Measurements from ENCODE around the gene WIPF1. TPM values are rescaled to one million over a fixed set of nuclear protein-coding genes. Genes with fewer than 3 reads are reported as not detected.

WIPF1 gene
- total RNA-seq, 2 experiments from 2014 or later = 357 to 390 TPM

DNA sequence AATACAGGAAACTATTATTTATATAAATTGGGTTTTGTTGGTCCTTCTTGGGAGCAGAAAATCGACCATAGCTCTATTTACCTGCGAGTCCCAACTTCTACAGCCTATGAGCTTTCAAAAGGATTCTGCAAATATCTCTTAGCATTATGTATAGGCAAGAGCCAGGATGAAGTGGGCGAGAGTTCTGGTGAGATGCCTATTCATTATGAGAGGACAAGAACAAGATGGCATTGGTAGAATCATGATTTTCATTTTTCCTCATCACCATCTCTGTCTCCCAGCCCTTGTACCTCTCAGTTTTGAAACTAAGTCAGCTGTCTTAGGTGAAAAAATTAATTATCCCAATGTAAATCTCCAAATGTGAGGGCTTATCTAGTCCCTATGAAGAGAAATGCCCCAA lies 25.0 kb downstream of the WIPF1 start:
- POLR2A ChIA-PET = interaction anchor here (0.5 to 1.0 kb wide), 2 partner anchors 20 to 83 kb away, joined by 3 to 4 read pairs; no protein-coding TSS in a partner anchor
- H3K27me3 Mint-ChIP-seq (ENCODE audit: low read depth) = no peaks in the 10 kb centered on the region
- H3K4me3 Mint-ChIP-seq = no peak overlapping the region
- no peak for DNase-seq
- peaks cover 56% of the 10 kb centered on the region for H3K4me1 Mint-ChIP-seq (ENCODE audit: low read depth)
- ATAC-seq = no peak
- H3K36me3 Mint-ChIP-seq (ENCODE audit: low read depth) = peaks cover 84% of the 10 kb centered on the region
- no peak overlapping the region for H3K27ac Mint-ChIP-seq
- H3K9me3 Mint-ChIP-seq (ENCODE audit: insufficient read depth) = no peaks in the 10 kb centered on the region
- CTCF ChIA-PET = interaction anchor here (0.6 to 12.8 kb wide), 3 partner anchors 9 to 114 kb away, joined by 3 to 183 read pairs (median 3); no protein-coding TSS in a partner anchor

DNA sequence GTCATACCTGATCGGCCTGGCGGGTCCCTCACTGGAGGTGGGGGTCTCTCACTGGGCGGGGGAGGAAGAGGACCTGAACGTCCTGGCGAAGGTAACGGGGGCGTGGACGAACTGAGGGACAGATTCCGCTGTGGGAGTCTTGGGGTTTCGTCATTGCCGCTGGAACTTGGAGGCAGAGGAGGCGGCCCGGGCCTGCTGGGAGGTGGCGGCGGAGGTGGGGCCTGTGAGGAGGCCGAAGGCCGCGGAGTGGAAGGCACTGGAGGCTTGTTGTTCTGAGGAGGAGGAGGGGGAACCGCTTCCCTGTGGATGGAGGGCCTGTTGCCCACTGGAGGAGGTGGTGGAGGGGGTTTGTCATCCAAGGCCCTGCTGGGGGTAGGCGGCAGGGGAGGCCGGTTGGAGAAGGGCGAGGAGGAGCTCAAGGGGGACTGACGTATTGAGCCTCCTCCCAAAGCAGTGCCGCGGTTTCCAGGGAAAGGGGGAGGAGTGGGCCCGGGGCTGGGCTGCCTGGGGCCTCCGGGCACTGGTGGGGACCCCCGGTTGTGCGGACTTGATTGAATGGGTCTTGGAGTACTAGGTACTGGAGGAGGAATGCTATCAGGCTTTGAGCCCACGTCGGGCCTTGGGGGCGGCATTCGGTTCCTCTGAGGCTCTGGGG lies 25.8 kb downstream of the WIPF1 start:
- ChIA-PET POLR2A (interaction anchor here (1.0 to 1.2 kb wide), 3 partner anchors 9 to 22 kb away, joined by 3 to 4 read pairs (median 3); no protein-coding TSS in a partner anchor), CTCF (interaction anchor here (0.6 to 12.8 kb wide), 4 partner anchors 9 to 115 kb away, joined by 3 to 183 read pairs (median 3); no protein-coding TSS in a partner anchor)
- ATAC-seq (no peak), DNase-seq (peak; percentile 18)
- Mint-ChIP-seq H3K27me3 (ENCODE audit: low read depth) (no peaks in the 10 kb centered on the region), H3K4me1 (ENCODE audit: low read depth) (peaks cover 58% of the 10 kb centered on the region), H3K4me3 (no peak overlapping the region), H3K27ac (peak overlapping the region; percentile 36), H3K9me3 (ENCODE audit: insufficient read depth) (no peaks in the 10 kb centered on the region), H3K36me3 (ENCODE audit: low read depth) (peaks cover 87% of the 10 kb centered on the region)

DNA sequence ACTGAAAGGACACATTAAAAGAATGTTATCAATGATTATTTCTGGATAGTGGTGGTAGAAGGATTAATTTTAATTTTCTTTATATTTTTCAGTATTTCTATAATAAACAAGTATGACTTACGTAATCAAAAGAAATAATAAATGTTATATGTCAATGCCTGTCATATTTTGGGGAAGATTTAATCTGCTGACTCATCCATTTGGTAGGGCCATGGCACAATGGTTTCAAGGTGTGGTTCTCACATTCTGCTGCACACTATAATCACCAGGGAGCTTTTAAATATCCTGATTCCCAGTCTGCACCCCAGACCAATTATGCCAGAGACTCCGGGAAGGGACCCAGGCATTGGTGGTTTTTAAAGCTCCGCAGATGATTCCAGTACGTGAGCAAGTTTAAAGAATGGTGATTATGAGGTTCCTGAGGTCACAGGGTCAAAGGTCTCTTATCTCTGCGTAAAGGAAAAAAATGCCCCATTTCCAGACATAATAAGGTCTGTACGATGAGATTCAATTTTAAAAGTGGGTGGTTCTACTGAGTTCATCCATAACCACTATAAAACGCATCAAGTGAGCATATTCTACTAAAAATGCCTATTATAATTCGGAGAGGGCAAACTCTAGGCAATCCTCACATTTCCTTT lies 27.2 kb downstream of the WIPF1 start:
- Mint-ChIP-seq H3K36me3 (ENCODE audit: low read depth) (peaks cover 86% of the 10 kb centered on the region), H3K4me1 (ENCODE audit: low read depth) (peaks cover 56% of the 10 kb centered on the region), H3K9me3 (ENCODE audit: insufficient read depth) (no peaks in the 10 kb centered on the region), H3K27ac (peak overlapping the region; percentile 27), H3K27me3 (ENCODE audit: low read depth) (no peaks in the 10 kb centered on the region), H3K4me3 (no peak overlapping the region)
- POLR2A ChIA-PET = interaction anchor here (0.7 to 1.2 kb wide), 3 partner anchors 8 to 76 kb away, joined by 3 to 4 read pairs (median 3); no protein-coding TSS in a partner anchor
- CTCF ChIA-PET = interaction anchor here (0.9 to 12.8 kb wide), 5 partner anchors 9 to 117 kb away, joined by 3 to 183 read pairs (median 3); no protein-coding TSS in a partner anchor
- DNase-seq = no peak
- no peak for ATAC-seq

DNA sequence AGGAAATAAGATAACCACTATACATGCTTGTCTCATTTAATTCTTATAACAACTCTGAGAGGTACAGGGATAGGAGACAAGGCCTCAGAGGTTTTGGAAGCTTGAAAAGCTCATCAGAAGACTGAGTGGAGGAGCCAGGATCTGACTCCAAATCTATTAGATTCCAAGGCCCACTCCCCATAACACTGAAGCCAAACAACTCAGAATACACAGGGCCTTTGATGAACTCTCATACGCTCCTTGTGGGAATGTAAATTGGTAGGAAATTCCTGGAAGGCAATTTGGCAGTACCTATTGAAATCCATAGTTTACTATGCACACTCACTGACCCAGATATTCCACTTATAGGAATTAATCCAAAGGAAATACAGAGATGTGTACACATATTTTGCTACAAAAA lies 27.9 kb downstream of the WIPF1 start:
- peaks cover 51% of the 10 kb centered on the region for H3K4me1 Mint-ChIP-seq (ENCODE audit: low read depth)
- POLR2A ChIA-PET = interaction anchor here (0.7 kb wide), 1 partner anchor 75 kb away, joined by 4 read pairs; no protein-coding TSS in a partner anchor
- DNase-seq (no peak), ATAC-seq (no peak)
- no peaks in the 10 kb centered on the region for H3K27me3 Mint-ChIP-seq (ENCODE audit: low read depth)
- H3K9me3 Mint-ChIP-seq (ENCODE audit: insufficient read depth) = no peaks in the 10 kb centered on the region
- CTCF ChIA-PET = interaction anchor here (0.9 to 1.5 kb wide), 2 partner anchors 9 to 11 kb away, joined by 3 to 4 read pairs; no protein-coding TSS in a partner anchor
- no peak overlapping the region for H3K4me3 Mint-ChIP-seq
- H3K27ac Mint-ChIP-seq = no peak overlapping the region
- peaks cover 84% of the 10 kb centered on the region for H3K36me3 Mint-ChIP-seq (ENCODE audit: low read depth)

DNA sequence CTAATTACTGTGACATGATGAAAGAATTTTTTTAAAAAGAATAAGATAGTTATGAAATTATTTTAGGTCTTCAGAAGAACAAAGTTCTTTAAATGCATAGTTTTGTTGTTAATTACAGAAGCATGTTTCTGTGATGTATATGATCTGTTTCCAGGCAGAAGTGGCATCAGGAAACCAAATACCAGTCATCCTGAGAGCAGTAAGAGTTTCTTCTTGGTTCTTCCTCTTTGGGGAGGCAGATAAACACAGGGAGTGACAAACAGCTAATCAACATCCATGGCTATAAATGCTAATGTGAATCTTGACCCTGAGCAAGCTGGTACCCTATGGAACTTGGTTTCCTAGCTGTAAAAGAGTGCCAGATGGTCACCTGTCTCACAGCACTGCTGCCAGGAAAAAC lies 29.2 kb downstream of the WIPF1 start:
- H3K4me3 Mint-ChIP-seq = no peak overlapping the region
- DNase-seq (no peak), ATAC-seq (no peak)
- no peaks in the 10 kb centered on the region for H3K9me3 Mint-ChIP-seq (ENCODE audit: insufficient read depth)
- CTCF ChIA-PET = interaction anchor here (1.3 to 1.9 kb wide), 4 partner anchors 10 to 120 kb away, joined by 4 to 10 read pairs (median 6); no protein-coding TSS in a partner anchor
- H3K4me1 Mint-ChIP-seq (ENCODE audit: low read depth) = peaks cover 39% of the 10 kb centered on the region
- POLR2A ChIA-PET = interaction anchor here (0.9 to 1.0 kb wide), 3 partner anchors 11 to 85 kb away, joined by 3 to 4 read pairs (median 4); no protein-coding TSS in a partner anchor
- H3K27ac Mint-ChIP-seq = no peak overlapping the region
- H3K36me3 Mint-ChIP-seq (ENCODE audit: low read depth) = peaks cover 79% of the 10 kb centered on the region
- no peaks in the 10 kb centered on the region for H3K27me3 Mint-ChIP-seq (ENCODE audit: low read depth)

DNA sequence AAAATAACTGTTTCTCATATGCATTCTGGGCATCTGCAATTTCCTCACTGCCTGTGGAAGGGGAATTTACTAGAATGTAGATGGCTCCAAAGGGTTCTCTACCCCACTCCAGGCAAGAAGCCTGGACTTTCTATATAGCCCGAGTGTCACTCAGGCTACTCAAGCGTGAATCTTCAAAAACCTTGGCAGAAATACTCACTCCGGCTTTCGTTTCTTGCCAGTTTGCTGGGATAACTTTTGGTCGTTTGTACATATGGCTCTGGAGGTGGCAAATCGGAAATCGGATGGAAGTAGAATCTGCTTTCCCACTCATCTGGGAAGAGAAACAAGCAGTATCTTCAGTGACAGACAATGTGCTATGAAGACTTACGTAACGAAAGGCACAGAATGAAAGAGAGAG lies 30.7 kb downstream of the WIPF1 start:
- Mint-ChIP-seq H3K4me1 (ENCODE audit: low read depth) (peaks cover 32% of the 10 kb centered on the region), H3K9me3 (ENCODE audit: insufficient read depth) (no peaks in the 10 kb centered on the region), H3K4me3 (no peak overlapping the region), H3K27ac (peak overlapping the region; percentile 53), H3K27me3 (ENCODE audit: low read depth) (no peaks in the 10 kb centered on the region), H3K36me3 (ENCODE audit: low read depth) (peaks cover 84% of the 10 kb centered on the region)
- DNase-seq (no peak), ATAC-seq (no peak)
- CTCF ChIA-PET = interaction anchor here (1.3 to 1.4 kb wide), 2 partner anchors 13 to 131 kb away, joined by 3 to 4 read pairs; no protein-coding TSS in a partner anchor
- POLR2A ChIA-PET = interaction anchor here (1.0 to 1.3 kb wide), 3 partner anchors 60 to 125 kb away, joined by 3 to 4 read pairs (median 3); no protein-coding TSS in a partner anchor

DNA sequence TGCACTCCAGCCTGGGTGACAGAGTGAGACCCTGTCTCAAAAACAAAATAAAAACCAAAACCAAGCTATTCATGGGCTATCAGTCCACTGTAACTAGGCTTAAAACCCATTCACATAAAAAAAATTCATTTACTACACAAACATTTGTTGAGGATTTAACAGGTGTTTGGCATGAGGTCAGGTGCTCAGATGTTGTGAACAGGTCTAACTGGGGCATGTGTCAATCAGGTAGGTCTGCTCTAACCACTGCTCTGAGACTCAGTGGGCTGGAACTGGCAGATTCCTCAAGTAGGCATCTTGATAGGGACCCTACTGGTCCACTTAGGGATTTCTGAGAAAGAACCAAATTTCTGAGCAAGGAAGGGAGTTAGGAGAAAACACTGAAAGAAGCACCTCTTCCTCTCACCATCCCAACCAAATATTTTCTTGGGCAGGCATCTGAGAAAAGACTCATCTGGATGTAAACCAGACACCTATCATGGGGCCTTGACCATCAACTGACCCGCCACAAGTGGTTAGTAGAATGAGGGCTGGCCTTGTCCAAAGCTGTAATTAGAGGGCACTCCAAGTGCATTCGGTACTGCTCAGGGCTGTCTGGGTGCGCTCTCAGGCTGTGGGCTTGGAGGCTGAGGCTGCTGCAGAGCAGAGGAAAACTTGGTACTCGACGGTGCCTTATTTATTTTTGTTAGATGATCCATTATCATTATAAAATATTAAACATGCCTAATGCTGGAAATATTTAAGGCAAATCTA lies 33.9 kb downstream of the WIPF1 start:
- ChIA-PET POLR2A (interaction anchor here (0.5 to 1.1 kb wide), 5 partner anchors 11 to 607 kb away, joined by 3 read pairs; no protein-coding TSS in a partner anchor), CTCF (interaction anchor here (0.7 to 2.9 kb wide), 4 partner anchors 9 to 101 kb away, joined by 3 to 10 read pairs (median 5); no protein-coding TSS in a partner anchor)
- Mint-ChIP-seq H3K4me3 (no peak overlapping the region), H3K27me3 (ENCODE audit: low read depth) (no peaks in the 10 kb centered on the region), H3K36me3 (ENCODE audit: low read depth) (peaks cover 72% of the 10 kb centered on the region), H3K27ac (no peak overlapping the region), H3K9me3 (ENCODE audit: insufficient read depth) (no peaks in the 10 kb centered on the region), H3K4me1 (ENCODE audit: low read depth) (peaks cover 5% of the 10 kb centered on the region)
- no peak for DNase-seq
- ATAC-seq = no peak

DNA sequence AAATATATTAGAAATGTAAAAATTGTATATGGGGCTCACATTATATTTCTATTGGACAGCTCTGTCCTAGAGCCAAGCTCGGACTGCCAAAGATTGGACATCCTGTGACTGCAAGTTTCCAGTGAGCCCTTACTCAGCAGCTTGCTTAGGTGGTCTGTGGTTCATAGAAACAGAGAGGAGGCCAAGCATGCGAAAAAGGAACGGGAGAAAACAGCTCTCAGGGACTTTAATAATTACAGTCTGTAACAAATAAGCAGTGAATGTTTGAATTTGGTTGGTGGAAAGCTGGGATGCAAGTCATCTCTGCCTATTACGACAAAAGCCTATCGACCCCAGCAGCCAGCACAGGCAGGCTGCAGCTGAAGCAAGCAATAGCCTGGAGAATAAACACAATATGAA lies 35.6 kb downstream of the WIPF1 start:
- POLR2A ChIA-PET = interaction anchor here (0.9 kb wide), 2 partner anchors 9 to 12 kb away, joined by 3 to 4 read pairs; no protein-coding TSS in a partner anchor
- Mint-ChIP-seq H3K27ac (no peak overlapping the region), H3K4me1 (ENCODE audit: low read depth) (peaks cover 1% of the 10 kb centered on the region), H3K36me3 (ENCODE audit: low read depth) (peaks cover 63% of the 10 kb centered on the region), H3K9me3 (ENCODE audit: insufficient read depth) (no peaks in the 10 kb centered on the region), H3K4me3 (no peak overlapping the region), H3K27me3 (ENCODE audit: low read depth) (no peaks in the 10 kb centered on the region)
- ATAC-seq (no peak), DNase-seq (no peak)
- CTCF ChIA-PET = interaction anchor here (1.0 to 2.9 kb wide), 3 partner anchors 15 to 135 kb away, joined by 3 to 10 read pairs (median 3); no protein-coding TSS in a partner anchor

DNA sequence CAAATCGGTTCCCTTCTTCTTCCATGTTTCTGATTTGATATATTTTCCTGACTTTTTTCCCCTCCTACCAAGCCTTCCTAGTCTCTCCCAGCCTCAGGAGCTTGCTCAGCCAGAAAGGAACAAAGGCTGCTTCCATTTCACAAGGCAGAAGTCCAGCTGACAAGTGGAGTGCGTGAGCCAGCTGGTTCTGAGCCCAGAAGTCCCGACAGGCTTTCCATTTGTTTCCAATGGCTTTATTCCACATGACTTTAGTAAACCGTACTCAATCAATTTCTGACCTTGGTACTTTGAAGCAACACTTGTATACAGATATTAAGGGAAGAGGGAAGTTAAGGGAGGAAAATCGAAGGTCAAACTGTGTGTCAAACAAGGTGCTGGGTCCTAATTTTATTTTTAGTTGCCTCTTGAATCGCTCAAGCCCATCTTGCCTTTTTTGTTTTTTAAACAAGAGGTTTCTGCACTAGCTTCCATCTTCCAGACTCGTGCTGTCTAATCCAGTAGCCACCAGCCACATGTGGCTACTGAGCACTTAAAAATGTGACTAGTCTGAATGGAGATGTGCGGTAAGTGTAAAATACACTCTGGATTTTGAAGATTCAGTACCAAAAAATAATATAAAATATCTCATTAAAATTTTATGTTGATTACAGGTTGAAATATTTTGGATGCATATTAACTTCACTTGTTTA lies 36.2 kb downstream of the WIPF1 start:
- H3K4me1 Mint-ChIP-seq (ENCODE audit: low read depth) = peaks cover under 1% of the 10 kb centered on the region
- DNase-seq (no peak), ATAC-seq (no peak)
- CTCF ChIA-PET = interaction anchor here (0.9 to 2.9 kb wide), 7 partner anchors 12 to 135 kb away, joined by 3 to 10 read pairs (median 3); no protein-coding TSS in a partner anchor
- H3K36me3 Mint-ChIP-seq (ENCODE audit: low read depth) = peaks cover 58% of the 10 kb centered on the region
- no peak overlapping the region for H3K4me3 Mint-ChIP-seq
- no peaks in the 10 kb centered on the region for H3K27me3 Mint-ChIP-seq (ENCODE audit: low read depth)
- no peaks in the 10 kb centered on the region for H3K9me3 Mint-ChIP-seq (ENCODE audit: insufficient read depth)
- POLR2A ChIA-PET = interaction anchor here (0.6 to 0.7 kb wide), 2 partner anchors 117 to 150 kb away, joined by 3 read pairs; no protein-coding TSS in a partner anchor
- no peak overlapping the region for H3K27ac Mint-ChIP-seq

DNA sequence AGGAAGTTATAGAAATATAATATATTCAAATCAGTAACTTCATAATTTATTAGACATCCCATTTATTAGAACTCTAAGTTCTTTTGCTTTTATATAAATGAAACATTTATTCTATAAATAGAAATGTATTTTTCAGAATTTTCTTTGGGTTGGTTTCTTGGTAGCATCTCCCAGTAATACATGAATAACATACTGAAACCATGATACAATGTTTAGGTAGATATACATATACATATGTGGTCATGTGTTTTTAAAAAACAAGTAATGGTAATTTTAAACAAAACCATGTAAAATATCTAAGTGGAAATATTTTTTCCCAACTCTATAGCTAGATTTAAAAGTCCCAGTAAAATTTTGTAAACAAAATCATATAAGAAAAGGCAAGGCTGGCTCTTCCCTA lies 36.9 kb downstream of the WIPF1 start:
- Mint-ChIP-seq H3K4me3 (no peak overlapping the region), H3K36me3 (ENCODE audit: low read depth) (peaks cover 61% of the 10 kb centered on the region), H3K27ac (no peak overlapping the region), H3K9me3 (ENCODE audit: insufficient read depth) (no peaks in the 10 kb centered on the region), H3K27me3 (ENCODE audit: low read depth) (no peaks in the 10 kb centered on the region), H3K4me1 (ENCODE audit: low read depth) (peaks cover 4% of the 10 kb centered on the region)
- no peak for ATAC-seq
- POLR2A ChIA-PET = interaction anchor here (0.6 to 0.7 kb wide), 2 partner anchors 117 to 150 kb away, joined by 3 read pairs; no protein-coding TSS in a partner anchor
- no peak for DNase-seq
- CTCF ChIA-PET = interaction anchor here (0.9 to 2.9 kb wide), 7 partner anchors 13 to 136 kb away, joined by 3 to 12 read pairs (median 4); no protein-coding TSS in a partner anchor

All from activated CD8-positive, alpha-beta T cell treated with anti-CD3 and anti-CD28 coated beads, Interleukin-2, amount 10 ng/mL, durations not matched to agents 7 days and 5 days (primary cell).